Measurements from ENCODE around the gene BAG3. TPM values are rescaled to one million over a fixed set of nuclear protein-coding genes. Genes with fewer than 3 reads are reported as not detected.
A peak's percentile ranks its signal among the peaks of the same experiment; 100 is the strongest.

The BAG3 gene
- total and polyA plus RNA-seq, 2 donors from 2014 or later, result 42.0 to 54.9 TPM

- H3K9ac ChIP-seq (ENCODE audit: low read length in 3 of 3), result peak overlapping the region; percentile 4 to 85 (median 46)
- no peaks in the 10 kb centered on the region for H3K36me3 ChIP-seq (ENCODE audit: control insufficient read depth in 2 of 3, insufficient read depth in 3 of 3, low read length in 3 of 3)
- FAIRE-seq (no peak), DNase-seq (no peak)
- no peaks in the 10 kb centered on the region for H3K9me3 ChIP-seq (ENCODE audit: control insufficient read depth in 2 of 3, insufficient read depth in 1 of 3, low read length in 3 of 3)
- H3K27me3 ChIP-seq (ENCODE audit: control insufficient read depth, insufficient read depth, low read length), result no peaks in the 10 kb centered on the region
- TF ChIP-seq CTCF (IDR thresholded peaks at IDR 0.05; ENCODE audit: borderline replicate concordance, extremely low read depth, insufficient read depth), result no peak
- H3K27ac ChIP-seq (ENCODE audit: low read depth in 2 of 2, low read length in 2 of 2), result peak overlapping the region; percentile 89 to 94
- peaks cover 7 to 21% (median 14%) of the 10 kb centered on the region in 3 donors for H3K4me1 ChIP-seq (ENCODE audit: control insufficient read depth in 2 of 3, insufficient read depth in 2 of 3, low read depth in 1 of 3, low read length in 3 of 3)
- intact Hi-C loops (cut with DNase I), result no loop called here
- H3K4me3 ChIP-seq (ENCODE audit: low read length in 3 of 3), result peak overlapping the region; percentile 30 to 71 (median 65)
Measured at GRCh38 chr10:119725517-119725827, 74.3 kb downstream of the BAG3 start.

GRCh38 chr10:119725828-119726675, 74.9 kb downstream of the BAG3 start, which contains the start of gene INPP5F:
Gene INPP5F (plus strand): TSS chr10:119726050. CDS start chr10:119726263, 213 bp downstream.
- no peaks in the 10 kb centered on the region for H3K36me3 ChIP-seq (ENCODE audit: control insufficient read depth in 2 of 3, insufficient read depth in 3 of 3, low read length in 3 of 3)
- peak; percentile 11 for FAIRE-seq
- intact Hi-C loops (cut with DNase I), result no loop called here

GRCh38 chr10:119726676-119727261, 75.6 kb downstream of the BAG3 start:
- FAIRE-seq (no peak), DNase-seq (peak in 1 of 5 donors; percentile 36)
- Histone ChIP-seq H3K9me3 (ENCODE audit: control insufficient read depth in 2 of 3, insufficient read depth in 1 of 3, low read length in 3 of 3) (no peaks in the 10 kb centered on the region), H3K27me3 (ENCODE audit: control insufficient read depth, insufficient read depth, low read length) (no peaks in the 10 kb centered on the region), H3K4me1 (ENCODE audit: control insufficient read depth in 2 of 3, insufficient read depth in 2 of 3, low read depth in 1 of 3, low read length in 3 of 3) (peaks cover 7 to 21% (median 14%) of the 10 kb centered on the region in 3 donors), H3K36me3 (ENCODE audit: control insufficient read depth in 2 of 3, insufficient read depth in 3 of 3, low read length in 3 of 3) (no peaks in the 10 kb centered on the region), H3K27ac (ENCODE audit: low read depth in 2 of 2, low read length in 2 of 2) (peak overlapping the region; percentile 70 to 77), H3K4me3 (ENCODE audit: low read length in 3 of 3) (peak overlapping the region; percentile 66 to 71 (median 69)), H3K9ac (ENCODE audit: low read length in 3 of 3) (peak overlapping the region; percentile 5 to 75 (median 42))
- intact Hi-C loops (cut with DNase I), result no loop called here
- TF ChIP-seq CTCF (IDR thresholded peaks at IDR 0.05; ENCODE audit: borderline replicate concordance, extremely low read depth, insufficient read depth), result no peak

More at GRCh38 chr10:119725828-119726675, 74.9 kb downstream of the BAG3 start, which contains the start of gene INPP5F:
- H3K4me1 ChIP-seq (ENCODE audit: control insufficient read depth in 2 of 3, insufficient read depth in 2 of 3, low read depth in 1 of 3, low read length in 3 of 3), result peaks cover 7 to 21% (median 14%) of the 10 kb centered on the region in 3 donors
- H3K4me3 ChIP-seq (ENCODE audit: low read length in 3 of 3), result peak within 1 kb of the TSS; percentile 66 to 71 (median 69)
- DNase-seq, result peak; percentile 99 to 100 (median 100)
- TF ChIP-seq CTCF (IDR thresholded peaks at IDR 0.05; ENCODE audit: borderline replicate concordance, extremely low read depth, insufficient read depth), result peak; percentile 17
- no peaks in the 10 kb centered on the region for H3K27me3 ChIP-seq (ENCODE audit: control insufficient read depth, insufficient read depth, low read length)
- no peaks in the 10 kb centered on the region for H3K9me3 ChIP-seq (ENCODE audit: control insufficient read depth in 2 of 3, insufficient read depth in 1 of 3, low read length in 3 of 3)
- peak within 1 kb of the TSS; percentile 89 to 94 for H3K27ac ChIP-seq (ENCODE audit: low read depth in 2 of 2, low read length in 2 of 2)
- peak within 1 kb of the TSS; percentile 42 to 85 (median 46) for H3K9ac ChIP-seq (ENCODE audit: low read length in 3 of 3)

Other genes with a start within 250 kb of the BAG3 start
- 19.9 TPM for gene RGS10, start 108.7 kb upstream of the BAG3 start, total RNA-seq
- gene RGS10, start 108.7 kb upstream of the BAG3 start, polyA plus RNA-seq (ENCODE audit: insufficient read depth, low read depth, low replicate concordance), result 25.4 TPM
- 88.8 TPM for gene TIAL1, start 54.4 kb upstream of the BAG3 start, total RNA-seq
- 46.7 TPM for gene TIAL1, start 54.4 kb upstream of the BAG3 start, polyA plus RNA-seq (ENCODE audit: insufficient read depth, low read depth, low replicate concordance)
- gene INPP5F, start 74.7 kb downstream of the BAG3 start, total RNA-seq, result 17.5 TPM
- gene INPP5F, start 74.7 kb downstream of the BAG3 start, polyA plus RNA-seq (ENCODE audit: insufficient read depth, low read depth, low replicate concordance), result 16.4 TPM
- gene MCMBP, start 221.5 kb downstream of the BAG3 start, total RNA-seq, result 45.3 TPM
- 21.3 TPM for gene MCMBP, start 221.5 kb downstream of the BAG3 start, polyA plus RNA-seq (ENCODE audit: insufficient read depth, low read depth, low replicate concordance)
- gene SEC23IP, start 241.3 kb downstream of the BAG3 start, total RNA-seq, result 65.2 TPM
- gene SEC23IP, start 241.3 kb downstream of the BAG3 start, polyA plus RNA-seq (ENCODE audit: insufficient read depth, low read depth, low replicate concordance), result 13.3 TPM

Data from kidney (tissue), 14 donors.